Cortex of kidney (tissue), 1 donor: ENCODE data around the gene SLC4A2.
A peak's percentile ranks its signal among the peaks of the same experiment; 100 is the strongest.
"Not testable (repeated sequence)": the region's sequence is repeated elsewhere in the genome, so short reads cannot be mapped to it uniquely, and the experiment has no call there.

Experiments
- DNase-seq: peaks from one replicate; lab custom pipeline; 2025; lab: John Stamatoyannopoulos, UW

Gene SLC4A2

DNA sequence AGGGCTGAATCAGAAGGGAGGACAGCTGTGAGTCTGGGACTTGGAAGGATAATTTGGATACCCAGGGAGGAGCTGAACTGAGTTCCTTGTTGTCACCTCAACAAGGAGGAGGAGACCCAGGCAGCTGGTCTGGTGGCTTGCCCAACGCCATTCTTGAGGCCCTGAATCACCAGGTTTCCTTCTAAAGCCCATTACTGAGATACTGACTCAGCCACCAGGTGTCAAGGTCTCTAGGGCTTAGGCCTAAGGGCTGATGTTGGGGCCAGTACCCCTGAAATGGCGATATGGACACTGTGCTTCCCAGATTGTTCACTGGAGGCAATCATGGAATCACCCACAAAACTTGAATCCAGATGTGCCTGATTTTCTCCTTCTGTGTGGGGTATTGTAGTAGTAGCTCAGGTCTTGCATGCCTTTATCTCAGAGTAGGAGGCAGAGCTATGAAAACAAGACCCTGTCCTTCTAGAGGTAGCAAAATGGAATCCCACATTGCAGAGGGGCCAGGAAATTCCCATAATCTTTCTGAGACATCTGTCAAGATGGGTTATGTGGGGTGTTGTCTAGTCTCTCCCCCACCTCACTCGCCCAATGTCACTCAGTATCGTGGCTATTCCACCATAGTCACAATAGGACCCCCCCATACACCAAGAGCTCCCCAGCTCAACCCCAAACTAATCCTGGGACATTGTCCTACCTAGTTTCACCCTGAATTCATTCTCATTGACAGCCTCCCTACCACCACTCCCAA, 33.3 kb upstream of the SLC4A2 start:
- no peak for DNase-seq

- DNase-seq, result not testable (repeated sequence)
Observed at GRCh38 chr7:151026771-151027727, 32.3 kb upstream of the SLC4A2 start.

GRCh38 chr7:151027728-151028130, 31.7 kb upstream of the SLC4A2 start:
- DNase-seq, result not testable (repeated sequence)

DNA sequence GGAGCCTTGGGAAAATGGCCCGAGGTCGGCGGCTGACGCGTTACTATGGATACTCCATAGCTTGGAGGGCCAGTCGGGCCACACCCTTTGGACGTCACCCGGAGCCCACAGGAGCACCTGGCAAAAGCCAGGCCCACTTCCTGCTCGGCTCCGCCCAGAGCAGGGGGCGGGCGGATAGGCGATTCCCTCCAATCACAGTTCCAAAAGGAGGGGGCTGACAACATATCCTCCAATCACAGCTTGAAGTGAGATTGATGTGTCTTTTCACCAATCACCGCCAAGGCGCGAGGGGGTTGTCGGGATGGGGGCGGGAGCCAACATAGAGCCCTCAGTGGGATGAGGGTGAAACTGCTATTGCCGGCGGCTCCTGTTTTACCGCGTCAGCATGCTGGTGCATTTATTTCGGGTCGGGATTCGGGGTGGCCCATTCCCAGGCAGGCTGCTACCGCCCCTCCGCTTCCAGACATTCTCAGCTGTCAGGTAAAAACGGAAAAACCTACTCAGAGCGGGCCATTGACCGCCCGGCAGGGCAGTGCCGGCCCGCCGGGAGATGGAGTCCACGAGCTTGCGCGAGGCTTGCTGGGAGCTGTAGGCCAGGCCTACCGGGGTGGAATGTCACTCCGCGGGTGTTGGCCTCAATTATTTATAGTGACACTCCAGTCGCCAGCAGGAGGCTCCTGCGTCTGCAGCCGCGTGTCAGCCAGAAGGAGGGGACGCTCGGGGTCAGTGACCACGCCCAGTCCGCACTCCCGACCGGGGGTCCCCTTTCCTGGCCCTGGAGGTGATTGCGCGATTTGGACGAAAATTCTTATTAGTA, 31.1 kb upstream of the SLC4A2 start, which contains the start of gene ABCB8:
ABCB8 (plus strand) TSS at position 320 of the 817 bp plus-strand sequence; CDS start at position 386, 66 bp downstream.
- DNase-seq, result peak; percentile 29

DNA sequence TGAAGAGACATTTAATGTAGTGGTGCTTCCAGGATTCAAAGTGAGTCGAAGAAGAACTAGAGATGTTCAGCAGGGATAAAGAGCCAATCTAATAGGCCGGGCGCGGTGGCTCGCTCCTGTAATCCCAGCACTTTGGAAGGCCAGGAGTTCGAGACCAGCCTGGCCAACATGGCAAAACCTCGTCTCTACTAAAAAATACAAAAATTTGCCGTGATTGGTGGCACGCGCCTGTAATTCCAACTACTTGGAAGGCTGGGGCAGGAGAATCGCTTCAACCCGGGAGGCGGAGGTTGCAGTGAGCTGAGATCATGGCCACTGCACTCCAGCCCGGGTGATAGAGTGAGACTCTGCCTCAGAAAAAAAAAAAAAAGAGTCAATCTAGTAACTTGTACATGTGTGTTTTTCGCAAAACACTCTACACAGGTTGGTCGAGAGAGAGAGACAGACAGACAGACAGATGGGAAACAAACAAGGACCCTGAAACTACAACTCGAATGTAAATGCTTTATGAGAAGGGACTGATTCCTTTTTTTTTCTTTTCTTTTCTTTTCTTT, 30.4 kb upstream of the SLC4A2 start:
- DNase-seq, result no peak

GRCh38 chr7:151031011-151031410, 28.4 kb upstream of the SLC4A2 start:
- DNase-seq, result no peak

GRCh38 chr7:151032936-151033863, 26.2 kb upstream of the SLC4A2 start:
- no peak for DNase-seq

DNA sequence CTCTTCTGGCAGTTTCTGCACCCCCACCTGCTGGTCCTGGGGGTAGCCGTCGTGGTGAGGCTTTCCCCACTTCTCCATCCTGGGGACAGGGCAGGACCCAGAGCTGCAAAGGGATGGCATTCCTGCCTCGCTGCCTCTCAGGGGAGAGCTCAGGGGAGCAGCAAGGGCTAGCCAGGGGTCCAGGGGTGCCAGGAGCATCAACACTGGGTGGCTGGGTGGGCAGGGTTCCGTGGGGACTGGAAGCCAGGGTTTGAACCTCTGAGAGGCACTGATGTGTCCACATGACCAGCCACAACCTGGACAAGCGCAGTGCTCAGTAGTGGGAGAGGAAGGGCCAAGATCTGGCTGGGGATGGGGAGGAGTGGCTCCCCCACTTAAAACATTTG, 25.5 kb upstream of the SLC4A2 start:
- DNase-seq, result no peak

DNA sequence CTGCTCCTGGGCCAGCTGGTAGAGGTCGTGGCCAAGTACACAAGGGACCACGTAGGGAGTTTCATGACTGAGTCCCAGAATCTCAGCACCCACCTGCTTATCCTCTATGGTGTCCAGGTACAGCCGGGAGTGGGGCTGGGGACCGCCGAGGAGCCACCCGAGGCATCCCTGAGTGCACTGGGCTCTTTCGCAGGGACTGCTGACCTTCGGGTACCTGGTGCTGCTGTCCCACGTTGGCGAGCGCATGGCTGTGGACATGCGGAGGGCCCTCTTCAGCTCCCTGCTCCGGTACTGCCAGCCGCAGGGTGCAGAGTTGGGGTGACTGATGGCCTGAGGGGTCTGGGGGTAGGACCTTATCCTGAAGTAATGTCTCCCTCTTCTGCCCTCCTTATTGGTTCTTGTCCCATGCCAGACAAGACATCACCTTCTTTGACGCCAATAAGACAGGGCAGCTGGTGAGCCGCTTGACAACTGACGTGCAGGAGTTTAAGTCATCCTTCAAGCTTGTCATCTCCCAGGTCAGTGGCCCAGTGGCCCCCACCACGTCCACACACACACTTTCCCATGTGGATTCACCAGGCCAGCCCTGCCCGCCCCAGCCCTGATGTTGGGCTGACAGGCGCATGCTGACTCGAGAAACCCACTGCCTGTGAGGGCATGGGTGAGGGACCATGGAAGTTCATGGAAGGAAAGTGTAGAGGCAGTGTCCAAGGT, 24.9 kb upstream of the SLC4A2 start:
- no peak for DNase-seq

GRCh38 chr7:151035026-151035717, 24.2 kb upstream of the SLC4A2 start:
- no peak for DNase-seq

- no peak for DNase-seq
Observed at GRCh38 chr7:151035902-151036301, 23.5 kb upstream of the SLC4A2 start.

GRCh38 chr7:151038951-151039849, 20.2 kb upstream of the SLC4A2 start:
- no peak for DNase-seq

DNA sequence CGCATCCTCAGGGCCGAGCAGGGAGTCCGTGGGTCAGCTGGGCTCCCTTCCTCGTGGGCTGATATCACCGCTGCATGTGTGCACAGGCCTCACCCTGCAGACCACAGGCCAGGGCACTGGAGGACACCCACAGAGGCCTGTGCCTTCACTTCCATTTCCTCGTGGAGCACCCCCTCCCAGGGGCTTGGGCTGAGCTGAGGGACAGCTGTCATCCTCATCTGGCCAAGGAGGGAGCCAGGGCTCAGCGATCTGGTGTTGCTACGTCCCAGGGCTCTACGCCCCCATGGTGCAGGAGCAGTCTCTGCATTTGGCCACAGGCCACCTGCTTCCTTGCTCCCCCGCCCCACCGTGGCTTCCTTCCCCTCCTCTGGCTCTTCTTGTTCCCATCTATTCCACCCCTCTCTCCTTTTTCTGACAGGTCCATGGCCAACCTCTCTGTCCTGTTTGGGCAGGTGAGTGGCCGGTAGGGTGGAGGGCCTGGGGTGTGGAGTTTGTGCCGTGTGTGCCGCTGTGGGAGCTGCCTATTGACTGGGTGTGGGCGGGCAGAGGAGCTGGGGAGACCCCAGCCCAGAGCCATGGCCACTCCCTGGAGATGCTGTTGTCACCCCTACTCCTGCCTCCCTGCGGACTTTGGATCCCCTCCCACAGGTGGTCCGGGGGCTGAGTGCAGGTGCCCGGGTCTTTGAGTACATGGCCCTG, 19.4 kb upstream of the SLC4A2 start:
- DNase-seq, result no peak

GRCh38 chr7:151040616-151041375, 18.6 kb upstream of the SLC4A2 start:
- no peak for DNase-seq

DNA sequence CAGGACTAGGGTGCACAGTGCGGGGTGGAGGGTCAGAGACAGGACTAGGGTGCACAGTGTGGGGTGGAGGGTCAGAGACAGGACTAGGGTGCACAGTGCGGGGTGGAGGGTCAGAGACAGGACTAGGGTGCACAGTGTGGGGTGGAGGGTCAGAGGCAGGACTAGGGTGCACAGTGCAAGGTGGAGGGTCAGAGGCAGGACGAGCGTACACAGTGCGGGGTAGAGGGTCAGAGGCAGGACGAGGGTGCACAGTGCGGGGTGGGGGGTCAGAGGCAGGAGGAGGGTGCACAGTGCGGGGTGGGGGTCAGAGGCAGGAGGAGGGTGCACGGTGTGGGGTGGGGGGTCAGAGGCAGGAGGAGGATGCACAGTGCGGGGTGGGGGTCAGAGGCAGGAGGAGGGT, 15.9 kb upstream of the SLC4A2 start:
- not testable (repeated sequence) for DNase-seq

- DNase-seq, result no peak
Observed at GRCh38 chr7:151043959-151044358, 15.4 kb upstream of the SLC4A2 start.

DNA sequence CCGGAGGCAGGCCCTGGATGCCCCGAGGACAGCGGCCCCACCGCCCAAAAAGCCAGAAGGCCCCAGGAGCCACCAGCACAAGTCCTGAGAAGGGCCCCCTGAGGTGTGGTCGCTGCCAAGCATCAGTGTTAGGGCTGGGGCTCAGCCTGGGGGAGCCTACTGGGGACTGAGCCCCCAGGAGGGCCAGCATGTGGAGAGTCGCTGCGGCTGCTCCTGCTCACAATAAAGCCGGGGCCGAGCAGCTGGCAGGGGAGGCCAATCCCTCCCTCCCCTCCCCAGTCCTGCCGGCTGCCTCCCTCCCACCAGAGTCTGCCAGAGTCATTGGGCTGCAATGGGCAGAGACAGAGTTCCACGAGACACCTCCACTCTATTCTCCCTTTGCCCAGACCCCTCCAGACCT, 14.1 kb upstream of the SLC4A2 start:
- no peak for DNase-seq
